ENCODE results near the gene PIAS1. TPM values are rescaled to one million over a fixed set of nuclear protein-coding genes. Genes with fewer than 3 reads are reported as not detected.

Gene PIAS1
- total and polyA plus RNA-seq, 9 of the 15 experiments (the other 6 are each of a cell fraction or from before 2014, with no cell fraction given): 18.0 to 59.1 (median 28.5) TPM

GRCh38 chr15:68015244-68015643, 38.9 kb upstream of the PIAS1 start:
- no peak for DNase-seq (ENCODE audit: extremely low read depth in 1 of 4, low spot score in 3 of 4)
- POLR2A ChIA-PET: interaction anchor here (0.8 kb wide), 1 partner anchor 47 kb away, joined by 3 read pairs; no protein-coding TSS in a partner anchor
- CTCF ChIA-PET (ENCODE audit: low intra/inter-chr PET ratio): no interaction called here
- Histone ChIP-seq H3K4me3 (no peak overlapping the region), H3K4me2 (ENCODE audit: insufficient read depth, low read length) (no peak overlapping the region), H3K9ac (ENCODE audit: insufficient read depth in 1 of 2, low read depth in 2 of 2, low read length in 2 of 2) (no peak overlapping the region), H3K4me1 (replicated peaks in 1 of 2; ENCODE audit: control insufficient read depth in 2 of 2, insufficient read depth in 2 of 2, low read length in 2 of 2) (no peaks in the 10 kb centered on the region), H3K79me2 (ENCODE audit: control insufficient read depth, insufficient read depth, low read length) (no peaks in the 10 kb centered on the region), H4K20me1 (replicated peaks; ENCODE audit: control insufficient read depth, insufficient read depth, low read length) (no peaks in the 10 kb centered on the region), H3K27me3 (ENCODE audit: control insufficient read depth in 2 of 2, insufficient read depth in 2 of 2, low read length in 2 of 2) (peaks cover 2 to 9% of the 10 kb centered on the region in 2 experiments; a peak in 1 of 5 replicates), H2AFZ (ENCODE audit: low read depth, low read length) (no peak overlapping the region), H3K9me3 (replicated peaks; ENCODE audit: control insufficient read depth, insufficient read depth, low read depth, low read length) (no peaks in the 10 kb centered on the region), H3K27ac (ENCODE audit: extremely low read depth, low read depth, low read length) (no peak overlapping the region), H3K9me1 (ENCODE audit: control insufficient read depth, insufficient read depth, low read length) (no peaks in the 10 kb centered on the region), H3K36me3 (ENCODE audit: control insufficient read depth, insufficient read depth, low read length) (no peaks in the 10 kb centered on the region)
- in situ Hi-C loops (cut with MboI): no loop called here
- no peak for FAIRE-seq
- intact Hi-C loops (cut with micrococcal nuclease): no loop called here
- no peak for ATAC-seq
- TF ChIP-seq ZBTB9 (CRISPR knock-in tag; IDR thresholded peaks at IDR 0.05) (no peak), DPF2 (IDR thresholded peaks at IDR 0.05) (no peak), ARID4B (CRISPR knock-in tag; IDR thresholded peaks at IDR 0.05) (no peak), ZFP36 (IDR thresholded peaks at IDR 0.05; ENCODE audit: low read depth, low read length, partially characterized antibody) (no peak)
- BruUV-seq (replicated peaks): no TSS peak
- 9% methylated on average over 3 of the region's 3 CpGs for WGBS (ENCODE audit: insufficient coverage, low coverage, missing lambda C conversion rate)

Measured in K562 (cell line).